GM06990 (cell line): ENCODE measurements around the gene SRC.

Source experiments
- DNase-seq: peaks from one replicate; pipeline ENCODE4 v3.0.0-alpha.2; 2011; ENCODE audit not compliant: insufficient read length; ENCODE audit errors: extremely low read depth
- H3K27me3 ChIP-seq: replicated peaks from 2 replicates; pipeline ENCODE4 v1.6.0; 2011; ENCODE audit warnings: low read length; ENCODE audit not compliant: control insufficient read depth, insufficient read depth
- H3K36me3 ChIP-seq: 2 replicates; pipeline ENCODE4 v1.5.1; 2011; ENCODE audit warnings: low read length; ENCODE audit not compliant: control insufficient read depth, insufficient read depth
- H3K4me3 ChIP-seq: replicated peaks from 2 replicates; pipeline ENCODE4 v1.5.1; 2011; ENCODE audit warnings: low read depth, mild to moderate bottlenecking, control low read depth, low read length
- CTCF ChIP-seq: IDR thresholded peaks from 2 replicates; pipeline ENCODE4 v1.5.1; 2011; ENCODE audit warnings: low read length, control low read depth, mild to moderate bottlenecking, inconsistent platforms; ENCODE audit not compliant: insufficient read depth, poor library complexity, severe bottlenecking

The SRC gene

DNA sequence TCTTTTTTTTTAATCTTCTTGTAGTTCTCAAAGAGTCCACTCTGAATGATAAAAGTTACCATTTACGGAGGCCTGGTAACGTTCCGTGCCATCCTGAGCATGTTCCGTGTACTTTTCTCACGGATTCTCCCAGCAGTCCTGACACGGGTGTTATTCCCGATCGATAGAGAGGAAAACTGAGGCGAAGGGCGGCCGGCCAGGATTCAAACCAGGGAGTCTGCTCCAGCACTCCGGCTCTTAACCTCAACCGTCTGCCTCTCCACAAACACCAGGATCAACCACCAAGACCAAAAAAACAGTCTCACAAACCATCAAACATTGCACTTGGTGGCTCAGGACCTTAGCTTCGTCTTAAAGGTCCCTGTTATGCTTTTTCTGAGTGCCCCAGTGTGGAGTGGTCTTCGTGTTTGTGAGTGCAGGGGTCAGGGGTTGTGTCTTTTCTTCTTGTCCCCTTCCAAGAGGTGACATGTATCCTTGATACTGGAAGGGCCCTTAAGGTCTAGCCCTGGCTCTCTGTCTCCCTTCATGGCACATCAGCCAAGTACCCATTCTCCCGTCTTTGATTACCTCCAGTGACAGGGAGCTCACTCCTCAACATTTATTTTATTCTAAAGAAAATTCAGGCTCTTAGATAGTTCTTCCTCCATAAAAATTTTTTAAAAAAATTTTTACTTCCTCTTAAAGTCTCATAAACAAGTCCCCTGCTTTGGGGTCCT lies 35.1 kb downstream of the SRC start:
- no peak overlapping the region for H3K4me3 ChIP-seq
- H3K27me3 ChIP-seq = no peaks in the 10 kb centered on the region
- H3K36me3 ChIP-seq = peaks cover 22% of the 10 kb centered on the region
- TF ChIP-seq CTCF = no peak
- no peak for DNase-seq

DNA sequence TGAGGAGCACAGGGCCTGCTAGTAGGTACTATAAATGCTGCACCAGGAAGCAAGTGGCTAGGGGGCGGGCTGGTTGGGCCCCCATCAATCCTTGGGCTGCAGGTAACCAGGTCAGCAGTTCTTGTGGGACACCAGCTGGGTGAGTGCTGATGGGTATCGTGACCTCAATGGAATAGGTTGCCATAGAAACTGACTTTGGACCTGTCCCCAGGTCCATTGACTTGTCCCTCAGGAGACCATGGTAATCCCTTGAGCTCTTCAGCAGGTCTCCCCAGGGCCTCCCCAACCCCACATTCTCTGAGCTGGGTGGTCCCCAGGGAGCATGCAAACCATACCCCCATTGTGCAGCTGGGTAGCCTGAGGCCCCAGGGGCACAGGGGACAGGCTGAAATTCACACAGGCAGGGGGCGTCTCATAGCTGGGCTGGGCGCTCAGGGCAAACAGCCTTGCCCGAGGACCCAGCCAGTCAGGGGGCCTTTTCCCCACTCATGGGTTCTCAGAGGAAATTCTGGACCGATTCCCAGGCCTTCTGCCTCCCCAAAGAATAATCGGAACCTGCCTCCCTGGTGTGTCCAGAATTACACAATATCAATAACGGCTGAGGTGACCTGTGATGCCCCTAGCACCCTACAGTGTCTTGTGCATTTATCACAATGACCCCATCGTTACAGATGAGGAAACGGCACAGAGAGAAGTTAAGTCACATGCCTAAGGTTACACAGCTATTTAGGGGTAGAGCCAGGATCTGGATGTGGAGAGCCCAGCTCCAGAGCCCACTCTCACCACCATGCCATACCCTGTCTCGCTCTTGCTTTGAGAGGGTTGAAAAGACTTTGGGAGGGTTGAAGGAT lies 35.9 kb downstream of the SRC start:
- peak; percentile 68 for DNase-seq
- peaks cover 29% of the 10 kb centered on the region for H3K36me3 ChIP-seq
- TF ChIP-seq CTCF = peak; percentile 23

GRCh38 chr20:37382482-37383120 lies 36.7 kb downstream of the SRC start:
- no peak for TF ChIP-seq CTCF
- no peaks in the 10 kb centered on the region for H3K27me3 ChIP-seq
- peaks cover 33% of the 10 kb centered on the region for H3K36me3 ChIP-seq
- no peak for DNase-seq
- no peak overlapping the region for H3K4me3 ChIP-seq

More for the DNA sequence above, 35.9 kb downstream of the SRC start:
- Histone ChIP-seq H3K27me3 (no peaks in the 10 kb centered on the region), H3K4me3 (no peak overlapping the region)

DNA sequence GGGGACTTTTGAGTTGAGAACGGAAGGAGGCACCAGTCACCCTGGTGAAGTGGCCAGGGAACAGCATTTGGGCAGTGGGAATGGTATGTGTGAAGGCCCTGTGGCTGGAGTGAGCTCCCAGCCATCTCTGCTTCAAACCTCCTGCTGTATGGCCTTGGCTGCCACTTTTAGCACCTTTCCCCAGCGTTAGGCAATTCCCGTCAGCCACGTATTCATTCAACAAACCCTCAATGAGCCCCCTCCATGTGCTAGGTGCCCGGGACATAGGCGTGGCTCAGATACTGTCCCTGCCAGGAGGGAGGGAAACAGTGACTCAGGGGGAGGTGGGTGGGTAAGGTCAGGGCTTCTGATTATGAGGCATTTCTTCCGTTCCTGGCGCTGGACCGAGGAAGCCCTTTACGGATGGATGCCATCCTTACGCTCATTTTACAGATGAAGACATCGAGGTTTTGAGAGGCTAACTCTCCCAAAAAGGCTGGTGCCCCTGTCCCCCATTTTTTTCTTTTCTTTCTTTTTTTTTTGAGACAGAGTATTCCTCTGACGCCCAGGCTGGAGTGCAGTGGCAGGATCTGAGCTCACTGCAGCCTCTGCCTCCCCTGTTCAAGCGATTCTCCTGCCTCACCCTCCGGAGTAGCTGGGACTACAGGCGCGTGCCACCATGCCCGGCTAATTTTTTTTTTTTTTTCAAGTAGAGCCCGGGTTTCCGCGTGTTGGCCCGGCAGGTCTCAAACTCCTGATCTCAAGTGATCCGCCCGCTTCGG lies 37.5 kb downstream of the SRC start:
- peak; percentile 35 for DNase-seq
- H3K36me3 ChIP-seq = peaks cover 33% of the 10 kb centered on the region
- TF ChIP-seq CTCF = no peak

GRCh38 chr20:37384683-37385174 lies 38.8 kb downstream of the SRC start:
- Histone ChIP-seq H3K4me3 (peak overlapping the region; percentile 36), H3K27me3 (no peaks in the 10 kb centered on the region), H3K36me3 (peaks cover 39% of the 10 kb centered on the region)
- DNase-seq = peak; percentile 84
- TF ChIP-seq CTCF = peak; percentile 83

More for the DNA sequence above, 37.5 kb downstream of the SRC start:
- Histone ChIP-seq H3K4me3 (no peak overlapping the region; the same call in 1 of the 2 replicates), H3K27me3 (no peaks in the 10 kb centered on the region)
